DND-41 (cell line): ENCODE results near the gene MAP3K1.

Experiments
- CTCF ChIP-seq: IDR thresholded peaks from 2 replicates; pipeline ENCODE4 v1.5.1; 2012; ENCODE audit warnings: borderline replicate concordance, low read length, moderate library complexity, mild to moderate bottlenecking; ENCODE audit not compliant: poor library complexity, severe bottlenecking; ENCODE audit errors: extremely low read depth
- EZH2 ChIP-seq: IDR thresholded peaks from 3 replicates; pipeline ENCODE4 v1.6.1; 2012; ENCODE audit warnings: borderline replicate concordance, low read depth, mild to moderate bottlenecking, moderate library complexity, low read length, inconsistent platforms; ENCODE audit not compliant: severe bottlenecking

GRCh38 chr5:56849671-56850070 is 34.3 kb downstream of the MAP3K1 start:
- TF ChIP-seq CTCF, result no peak
- TF ChIP-seq EZH2, result no peak
